Astrocyte (in vitro differentiated cells and primary cell): ENCODE data around the gene APIP. TPM values are rescaled to one million over a fixed set of nuclear protein-coding genes. Genes with fewer than 3 reads are reported as not detected.

Source experiments
- DNase-seq: peaks from one replicate; pipeline ENCODE4 v3.0.0-alpha.2; 2010; ENCODE audit warnings: low read depth
- FAIRE-seq: peaks from 2 replicates; lab custom pipeline; 2011; peaks lifted over from hg19 to GRCh38; lab: Jason Lieb, UNC
- H2AFZ ChIP-seq: 2 replicates; pipeline ENCODE4 v1.6.0; 2012; ENCODE audit warnings: low read depth, low read length, inconsistent platforms
- H3K27ac ChIP-seq: 2 replicates; pipeline ENCODE4 v1.5.1; 2011; ENCODE audit warnings: low read depth, low read length, inconsistent platforms
- H3K27me3 ChIP-seq: 2 replicates; pipeline ENCODE4 v1.6.0; 2011; ENCODE audit warnings: low read length, inconsistent platforms; ENCODE audit not compliant: insufficient read depth
- H3K36me3 ChIP-seq: 2 replicates; pipeline ENCODE4 v1.5.1; 2011; ENCODE audit warnings: low read length, inconsistent platforms; ENCODE audit not compliant: insufficient read depth
- H3K4me1 ChIP-seq: 2 replicates; pipeline ENCODE4 v1.5.1; 2011; ENCODE audit warnings: low read length, inconsistent platforms; ENCODE audit not compliant: insufficient read depth
- H3K4me2 ChIP-seq: 2 replicates; pipeline ENCODE4 v1.6.0; 2012; ENCODE audit warnings: low read length, inconsistent platforms
- H3K4me3 ChIP-seq: 2 replicates; pipeline ENCODE4 v1.5.1; 2011; ENCODE audit warnings: low read depth, mild to moderate bottlenecking, low read length, inconsistent platforms; ENCODE audit not compliant: insufficient read depth
- H3K79me2 ChIP-seq: 2 replicates; pipeline ENCODE4 v1.6.0; 2012; ENCODE audit warnings: mild to moderate bottlenecking, low read length, inconsistent platforms; ENCODE audit not compliant: insufficient read depth
- H3K9ac ChIP-seq: 2 replicates; pipeline ENCODE4 v1.6.0; 2012; ENCODE audit warnings: mild to moderate bottlenecking, low read length, inconsistent platforms
- H3K9me3 ChIP-seq: 2 replicates; pipeline ENCODE4 v1.5.1; 2012; ENCODE audit warnings: low read depth, mild to moderate bottlenecking, low read length, inconsistent platforms; ENCODE audit not compliant: insufficient read depth
- H4K20me1 ChIP-seq: 2 replicates; pipeline ENCODE4 v1.6.0; 2012; ENCODE audit warnings: low read length, inconsistent platforms; ENCODE audit not compliant: insufficient read depth
- H3K27ac Mint-ChIP-seq: one replicate; pipeline ENCODE4 v1.8.0; 2021; ENCODE audit warnings: mild to moderate bottlenecking, mixed read lengths; ENCODE audit not compliant: unreplicated experiment
- H3K27me3 Mint-ChIP-seq: one replicate; pipeline ENCODE4 v1.8.0; 2021; ENCODE audit warnings: low read depth, mixed read lengths; ENCODE audit not compliant: unreplicated experiment
- H3K36me3 Mint-ChIP-seq: one replicate; pipeline ENCODE4 v1.8.0; 2021; ENCODE audit warnings: low read depth, mixed read lengths; ENCODE audit not compliant: unreplicated experiment
- H3K4me1 Mint-ChIP-seq: one replicate; pipeline ENCODE4 v1.8.0; 2021; ENCODE audit warnings: low read depth, mixed read lengths; ENCODE audit not compliant: unreplicated experiment
- H3K4me3 Mint-ChIP-seq: one replicate; pipeline ENCODE4 v1.8.0; 2021; ENCODE audit warnings: mild to moderate bottlenecking, moderate library complexity, mixed read lengths; ENCODE audit not compliant: unreplicated experiment
- H3K9me3 Mint-ChIP-seq: one replicate; pipeline ENCODE4 v1.8.0; 2021; ENCODE audit warnings: mild to moderate bottlenecking, mixed read lengths; ENCODE audit not compliant: unreplicated experiment
- CTCF ChIP-seq: IDR thresholded peaks from 2 replicates; pipeline ENCODE4 v1.5.1; 2011; ENCODE audit warnings: low read depth, mild to moderate bottlenecking, inconsistent platforms, low read length, moderate library complexity; ENCODE audit not compliant: insufficient read depth
- EZH2 ChIP-seq: IDR thresholded peaks from 2 replicates; pipeline ENCODE4 v1.6.1; 2012; ENCODE audit warnings: mild to moderate bottlenecking, low read length, inconsistent platforms; ENCODE audit not compliant: insufficient read depth
- total RNA-seq: library from RNA; stranded (reverse); gene quantifications from 2 replicates; pipeline ENCODE4 v1.2.1, GENCODE V29; 2021

APIP gene
- total RNA-seq, 1 donor from 2014 or later, result 13.9 TPM

GRCh38 chr11:34921156-34921555 lies 5.0 kb upstream of the APIP start:
- TF ChIP-seq CTCF, result no peak
- no peak for TF ChIP-seq EZH2
- Mint-ChIP-seq H3K27ac (no peak overlapping the region), H3K4me1 (peaks cover 9% of the 10 kb centered on the region), H3K27me3 (no peaks in the 10 kb centered on the region), H3K9me3 (no peaks in the 10 kb centered on the region), H3K4me3 (no peak overlapping the region), H3K36me3 (no peaks in the 10 kb centered on the region)
- no peak for FAIRE-seq
- H3K4me3 ChIP-seq, result no peak overlapping the region
- no peak overlapping the region for H3K9ac ChIP-seq
- no peaks in the 10 kb centered on the region for H3K27me3 ChIP-seq
- H2AFZ ChIP-seq, result no peak overlapping the region
- no peak for DNase-seq
- peaks cover 4% of the 10 kb centered on the region for H3K36me3 ChIP-seq
- H4K20me1 ChIP-seq, result peaks cover 32% of the 10 kb centered on the region
- H3K4me1 ChIP-seq, result peaks cover 7% of the 10 kb centered on the region
- H3K27ac ChIP-seq, result no peak overlapping the region
- H3K79me2 ChIP-seq, result peaks cover 91% of the 10 kb centered on the region
- H3K9me3 ChIP-seq, result no peaks in the 10 kb centered on the region
- no peak overlapping the region for H3K4me2 ChIP-seq

GRCh38 chr11:34916843-34917770 lies 928 bp upstream of the APIP start:
- Mint-ChIP-seq H3K9me3 (no peaks in the 10 kb centered on the region), H3K27me3 (no peaks in the 10 kb centered on the region), H3K36me3 (peaks cover 4% of the 10 kb centered on the region), H3K4me1 (peaks cover 11% of the 10 kb centered on the region), H3K27ac (peak overlapping the region; percentile 97), H3K4me3 (peak overlapping the region; percentile 96)
- Histone ChIP-seq H3K4me3 (peak overlapping the region; percentile 94), H4K20me1 (peaks cover 14% of the 10 kb centered on the region), H3K36me3 (peaks cover 4% of the 10 kb centered on the region), H3K9me3 (no peaks in the 10 kb centered on the region), H3K4me2 (peak overlapping the region; percentile 85), H2AFZ (peak overlapping the region; percentile 88), H3K27me3 (no peaks in the 10 kb centered on the region), H3K79me2 (peaks cover 70% of the 10 kb centered on the region), H3K4me1 (peaks cover 11% of the 10 kb centered on the region), H3K9ac (peak overlapping the region; percentile 98), H3K27ac (peak overlapping the region; percentile 95)
- no peak for FAIRE-seq
- DNase-seq, result no peak
- TF ChIP-seq CTCF (no peak), EZH2 (no peak)
